ENCODE measurements around the gene ZBP1.

GRCh38 chr20:57573242-57573641 lies 47.0 kb downstream of the ZBP1 start:
- TF ChIP-seq POLR2A (IDR thresholded peaks at IDR 0.05; ENCODE audit: low read depth, low read length) (no peak), TAF1 (IDR thresholded peaks at IDR 0.05; ENCODE audit: borderline replicate concordance, low read depth, low read length) (no peak), POLR2AphosphoS5 (IDR thresholded peaks at IDR 0.05; ENCODE audit: low read depth, low read length) (no peak)

Measured in GM12892 (cell line).